Spleen (tissue), 11 donors: ENCODE measurements around the gene ANKRD10. TPM values are rescaled to one million over a fixed set of nuclear protein-coding genes. Genes with fewer than 3 reads are reported as not detected.

Experiments used
- DNase-seq: peaks from one replicate; pipeline ENCODE4 v3.0.0-alpha.2; 2020
- H3K27ac ChIP-seq, 8 donors: fragments of 200-600 bp; sonication (generic) in 7 of 8; 1 replicate in 4 of 8; 2 replicates in 4 of 8; pipeline versions ENCODE4 v1.5.0 to v1.8.0; 2016 to 2021; ENCODE audit warnings: inconsistent platforms in 4 of 8, mild to moderate bottlenecking in 4 of 8, moderate library complexity in 1 of 8
- H3K27me3 ChIP-seq, 7 donors: fragments of 200-600 bp; sonication (generic) in 6 of 7; replicated peaks in 1 of 7; 1 replicate in 4 of 7; 2 replicates in 3 of 7; pipeline versions ENCODE4 v1.5.0 to v1.8.0; 2016 to 2021; ENCODE audit warnings: inconsistent platforms in 3 of 7, mild to moderate bottlenecking in 1 of 7
- H3K36me3 ChIP-seq, 6 donors: fragments of 200-600 bp; sonication (generic) in 5 of 6; 1 replicate in 4 of 6; 2 replicates in 2 of 6; pipeline versions ENCODE4 v1.5.0 to v1.8.0; 2016 to 2021; ENCODE audit warnings: inconsistent platforms in 2 of 6
- H3K4me1 ChIP-seq, 6 donors: fragments of 200-600 bp; sonication (generic) in 5 of 6; 1 replicate in 3 of 6; 2 replicates in 3 of 6; pipeline versions ENCODE4 v1.5.0 to v1.8.0; 2016 to 2021; ENCODE audit warnings: inconsistent platforms in 3 of 6
- H3K4me3 ChIP-seq, 8 donors: fragments of 200-600 bp; sonication (generic) in 7 of 8; 1 replicate in 4 of 8; 2 replicates in 4 of 8; pipeline versions ENCODE4 v1.5.0 to v1.8.0; 2016 to 2021; ENCODE audit warnings: inconsistent platforms in 4 of 8, mild to moderate bottlenecking in 4 of 8, moderate library complexity in 2 of 8
- H3K9me3 ChIP-seq, 8 donors: fragments of 200-600 bp; sonication (generic) in 7 of 8; 1 replicate in 4 of 8; 2 replicates in 4 of 8; pipeline versions ENCODE4 v1.5.0 to v1.8.0; 2016 to 2021; ENCODE audit warnings: inconsistent platforms in 4 of 8
- CTCF ChIP-seq, 11 experiments: fragments of 200-600 bp in 7 of 11; fragments of 450-650 bp in 4 of 11; sonication (generic) in 4 of 11; IDR thresholded peaks in 8 of 11; conservative IDR thresholded peaks in 3 of 11; 1 replicate in 7 of 11; 2 replicates in 4 of 11; pipeline versions ENCODE4 v1.4.0 to v1.8.0; 2016 to 2021; ENCODE audit warnings: antibody characterized with exemption in 11 of 11, inconsistent platforms in 4 of 11, mild to moderate bottlenecking in 1 of 11
- POLR2A ChIP-seq, 3 donors: fragments of 450-650 bp; IDR thresholded peaks; one replicate each; pipeline ENCODE4 v1.5.1; 2017; ENCODE audit warnings: antibody characterized with exemption in 3 of 3, mild to moderate bottlenecking in 1 of 3
- POLR2AphosphoS5 ChIP-seq, 3 donors: sonication (generic); formaldehyde crosslinking; IDR thresholded peaks; one replicate each; pipeline ENCODE4 v1.5.1; 2017; ENCODE audit warnings: antibody characterized with exemption in 3 of 3
- WGBS, 5 donors: extraction: QIAGEN DNeasy Blood & Tissue Kit in 3 of 5; methylation state at CpG; one replicate each; pipeline versions ENCODE4 v1.1.5 to v1.1.7; 2013 to 2018; 5-methylcytosine and 5-hydroxymethylcytosine counted together
- intact Hi-C: fragments of 100-400 bp; cut with DNase I; formaldehyde crosslinking; loops from one replicate; pipeline ENCODE4 v1.15.0; 2023; ENCODE audit warnings: low total_unique reads
- polyA plus RNA-seq, 3 donors: library from polyadenylated mRNA; stranded (reverse); fragments of 200-250 nt; gene quantifications; one replicate each; pipeline ENCODE4 v1.2.1, GENCODE V29; 2013
- total RNA-seq, 7 donors: library from RNA; depleted of rRNA in 3 of 7; stranded (reverse); fragments of >200 nt in 3 of 7; fragmentation: NEBNext Ultra II Directional in 4 of 7; extraction: Animal tissue kit (Norgen Biotek cat#: 25700) in 4 of 7; gene quantifications; one replicate each; pipeline versions ENCODE4 v1.1.0 to v1.2.1, GENCODE V29; 2016 to 2021
- donor health status: healthy with polysubstance abuse.
- donor health status: DM: no; HTN: no; CAD: no; lungs with moderate emphysema.
- donor health status: DM: no; HTN: no; CAD: no.
- donor health status: Bipolar disorder and iron deficiency.
- donor health status: healthy.
- donor health status: DM: no; HTN: no; CAD: no.
- donor health status: DM: yes; HTN: yes; CAD: no.

ANKRD10 gene
- total and polyA plus RNA-seq, 10 donors, result 122 to 253 (median 183) TPM

DNA sequence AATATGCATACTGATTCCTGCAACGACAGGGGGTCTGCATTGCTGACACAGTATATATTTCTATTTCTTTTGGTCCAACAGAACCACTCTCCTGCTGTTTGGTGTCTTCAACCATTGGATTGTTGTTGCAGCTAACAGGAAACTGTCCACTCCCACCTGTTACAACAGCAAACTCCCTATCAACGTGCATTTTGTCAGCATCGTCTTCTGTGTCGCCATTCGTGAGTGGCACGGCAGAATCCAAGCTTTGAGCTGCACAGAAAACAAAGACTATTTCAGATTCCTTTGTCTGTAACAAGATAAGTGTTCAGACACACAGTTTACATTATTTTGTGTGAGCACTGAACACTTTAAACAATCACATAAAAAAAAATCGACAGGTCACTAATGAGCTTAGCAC is 31.3 kb downstream of the ANKRD10 start:
- Histone ChIP-seq H3K4me3 (no peak overlapping the region), H3K27me3 (no peaks in the 10 kb centered on the region), H3K9me3 (no peaks in the 10 kb centered on the region), H3K4me1 (peaks cover 0 to 11% (median 0%) of the 10 kb centered on the region in 6 donors), H3K27ac (no peak overlapping the region), H3K36me3 (peaks cover 0 to 41% (median 8%) of the 10 kb centered on the region in 6 donors)
- TF ChIP-seq CTCF (IDR thresholded peaks at IDR 0.05 in 8 of 11, conservative IDR thresholded peaks at IDR 0.05 in 3 of 11) (no peak), POLR2A (IDR thresholded peaks at IDR 0.05) (no peak), POLR2AphosphoS5 (IDR thresholded peaks at IDR 0.05) (no peak)
- 76 to 89% (median 78%) methylated on average over 7 of the region's 7 CpGs for WGBS, 5 donors
- no peak for DNase-seq
- intact Hi-C loops, result no loop called here

DNA sequence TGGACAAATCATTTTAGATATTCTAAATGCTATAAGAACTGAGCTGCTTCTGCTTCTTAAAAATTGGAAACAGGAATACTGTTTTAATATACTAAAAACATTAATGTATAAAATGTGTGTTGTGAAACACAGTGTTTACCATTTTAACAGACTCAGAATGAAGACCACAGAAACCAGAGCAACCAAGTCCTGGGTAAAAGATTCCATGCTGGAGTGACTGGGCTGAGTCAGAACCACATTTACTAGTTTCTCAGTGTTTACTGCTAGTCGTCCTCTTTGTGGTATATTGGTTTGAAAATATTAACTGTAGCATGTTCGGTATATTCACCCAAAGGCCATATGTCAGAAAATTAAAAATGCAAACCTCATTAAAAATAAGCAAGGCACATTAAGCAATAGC is 31.9 kb downstream of the ANKRD10 start:
- WGBS, 5 donors, result 72 to 85% (median 73%) methylated on average over 2 of the region's 2 CpGs
- H3K36me3 ChIP-seq, result peaks cover 0 to 41% (median 8%) of the 10 kb centered on the region in 6 donors

DNA sequence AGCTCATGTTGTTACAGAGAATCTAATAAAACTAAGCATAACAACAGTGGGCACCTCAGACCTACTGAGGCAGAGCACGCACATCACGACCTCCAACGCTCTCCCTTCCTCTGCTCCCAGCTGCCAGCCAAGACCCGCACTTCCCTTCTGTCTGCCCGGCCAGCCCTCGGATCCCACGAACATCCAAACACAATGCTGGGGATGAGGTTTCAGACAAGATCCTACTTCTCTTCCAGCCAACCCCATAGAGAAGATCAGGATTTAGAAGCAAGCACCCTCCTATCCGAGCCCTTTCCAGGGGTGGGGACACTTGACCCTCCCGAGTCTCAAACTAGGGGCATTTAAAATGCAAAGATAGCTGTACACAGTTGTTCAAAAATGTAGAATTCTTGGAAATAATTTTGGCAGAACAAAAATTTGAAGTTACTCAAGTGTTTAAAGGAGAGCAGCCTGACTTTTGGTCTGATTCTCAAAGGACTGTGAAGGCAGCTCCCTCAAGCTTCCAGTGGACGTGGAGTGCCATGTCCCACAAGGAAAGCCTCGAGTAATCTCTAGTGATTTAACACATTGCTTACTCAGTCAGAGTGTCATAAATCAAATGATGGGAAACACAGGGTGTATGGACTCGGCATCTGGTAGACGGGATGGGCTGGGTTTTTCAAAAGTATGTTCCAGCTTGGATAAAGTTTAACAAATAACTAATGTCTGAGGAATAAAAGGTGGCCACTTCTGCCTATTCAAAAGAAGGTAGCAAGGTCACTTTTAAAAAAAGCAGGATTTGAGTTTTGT is 32.8 kb downstream of the ANKRD10 start:
- no peak for DNase-seq
- intact Hi-C loops, result no loop called here
- Histone ChIP-seq H3K27ac (no peak overlapping the region), H3K4me1 (peaks cover 0 to 3% (median 0%) of the 10 kb centered on the region in 6 donors), H3K9me3 (no peaks in the 10 kb centered on the region), H3K36me3 (peaks cover 0 to 41% (median 8%) of the 10 kb centered on the region in 6 donors), H3K4me3 (no peak overlapping the region), H3K27me3 (no peaks in the 10 kb centered on the region)
- WGBS, 5 donors, result 88 to 92% (median 90%) methylated on average over 13 of the region's 13 CpGs
- TF ChIP-seq POLR2AphosphoS5 (IDR thresholded peaks at IDR 0.05) (no peak), CTCF (IDR thresholded peaks at IDR 0.05 in 8 of 11, conservative IDR thresholded peaks at IDR 0.05 in 3 of 11) (no peak), POLR2A (IDR thresholded peaks at IDR 0.05) (no peak)

More for the DNA sequence above, 31.9 kb downstream of the ANKRD10 start:
- H3K4me1 ChIP-seq, result peaks cover 0 to 11% (median 0%) of the 10 kb centered on the region in 6 donors
- no peak overlapping the region for H3K4me3 ChIP-seq
- TF ChIP-seq POLR2A (IDR thresholded peaks at IDR 0.05) (no peak), POLR2AphosphoS5 (IDR thresholded peaks at IDR 0.05) (no peak), CTCF (IDR thresholded peaks at IDR 0.05 in 8 of 11, conservative IDR thresholded peaks at IDR 0.05 in 3 of 11) (no peak)
- no peaks in the 10 kb centered on the region for H3K9me3 ChIP-seq
- no peak overlapping the region for H3K27ac ChIP-seq
- intact Hi-C loops, result no loop called here
- no peak for DNase-seq
- H3K27me3 ChIP-seq, result no peaks in the 10 kb centered on the region

GRCh38 chr13:110880627-110881026 is 34.2 kb downstream of the ANKRD10 start:
- Histone ChIP-seq H3K27ac (no peak overlapping the region), H3K4me3 (no peak overlapping the region), H3K36me3 (peaks cover 0 to 41% (median 8%) of the 10 kb centered on the region in 6 donors), H3K9me3 (no peaks in the 10 kb centered on the region), H3K27me3 (no peaks in the 10 kb centered on the region), H3K4me1 (no peaks in the 10 kb centered on the region)
- no peak for DNase-seq
- intact Hi-C loops, result no loop called here
- TF ChIP-seq POLR2A (IDR thresholded peaks at IDR 0.05), result no peak
- no peak for TF ChIP-seq POLR2AphosphoS5 (IDR thresholded peaks at IDR 0.05)
- TF ChIP-seq CTCF (IDR thresholded peaks at IDR 0.05 in 8 of 11, conservative IDR thresholded peaks at IDR 0.05 in 3 of 11), result no peak
- 92 to 96% (median 96%) methylated on average over 7 of the region's 7 CpGs for WGBS, 5 donors
